ENCODE measurements around the gene LSAMP. TPM values are rescaled to one million over a fixed set of nuclear protein-coding genes. Genes with fewer than 3 reads are reported as not detected.

Gene LSAMP
- total RNA-seq, 2 experiments from 2014 or later, result not detected

GRCh38 chr3:116139641-116140040, 305.6 kb downstream of the LSAMP start:
- no peaks in the 10 kb centered on the region for H3K36me3 Mint-ChIP-seq (ENCODE audit: low read depth)
- H3K9me3 Mint-ChIP-seq, result no peaks in the 10 kb centered on the region
- intact Hi-C loops (cut with micrococcal nuclease), result no loop called here
- CTCF ChIA-PET, result no interaction called here
- ATAC-seq, result no peak
- POLR2A ChIA-PET, result no interaction called here
- H3K4me3 Mint-ChIP-seq, result no peak overlapping the region
- H3K27me3 Mint-ChIP-seq, result no peaks in the 10 kb centered on the region
- TF ChIP-seq CTCF (IDR thresholded peaks at IDR 0.05), result no peak
- no peak overlapping the region for H3K27ac Mint-ChIP-seq
- DNase-seq, result no peak
- H3K4me1 Mint-ChIP-seq (ENCODE audit: low read depth), result no peaks in the 10 kb centered on the region

- Mint-ChIP-seq H3K4me1 (ENCODE audit: low read depth) (no peaks in the 10 kb centered on the region), H3K4me3 (no peak overlapping the region), H3K27me3 (no peaks in the 10 kb centered on the region), H3K9me3 (no peaks in the 10 kb centered on the region), H3K36me3 (ENCODE audit: low read depth) (no peaks in the 10 kb centered on the region), H3K27ac (no peak overlapping the region)
- ATAC-seq (no peak), DNase-seq (no peak)
- no peak for TF ChIP-seq CTCF (IDR thresholded peaks at IDR 0.05)
- intact Hi-C loops (cut with micrococcal nuclease), result no loop called here
- ChIA-PET CTCF (no interaction called here), POLR2A (interaction anchor here (0.7 kb wide), 1 partner anchor 24 kb away, joined by 3 read pairs; no protein-coding TSS in a partner anchor)
Measured at GRCh38 chr3:116135457-116136085, 309.7 kb downstream of the LSAMP start.

DNA sequence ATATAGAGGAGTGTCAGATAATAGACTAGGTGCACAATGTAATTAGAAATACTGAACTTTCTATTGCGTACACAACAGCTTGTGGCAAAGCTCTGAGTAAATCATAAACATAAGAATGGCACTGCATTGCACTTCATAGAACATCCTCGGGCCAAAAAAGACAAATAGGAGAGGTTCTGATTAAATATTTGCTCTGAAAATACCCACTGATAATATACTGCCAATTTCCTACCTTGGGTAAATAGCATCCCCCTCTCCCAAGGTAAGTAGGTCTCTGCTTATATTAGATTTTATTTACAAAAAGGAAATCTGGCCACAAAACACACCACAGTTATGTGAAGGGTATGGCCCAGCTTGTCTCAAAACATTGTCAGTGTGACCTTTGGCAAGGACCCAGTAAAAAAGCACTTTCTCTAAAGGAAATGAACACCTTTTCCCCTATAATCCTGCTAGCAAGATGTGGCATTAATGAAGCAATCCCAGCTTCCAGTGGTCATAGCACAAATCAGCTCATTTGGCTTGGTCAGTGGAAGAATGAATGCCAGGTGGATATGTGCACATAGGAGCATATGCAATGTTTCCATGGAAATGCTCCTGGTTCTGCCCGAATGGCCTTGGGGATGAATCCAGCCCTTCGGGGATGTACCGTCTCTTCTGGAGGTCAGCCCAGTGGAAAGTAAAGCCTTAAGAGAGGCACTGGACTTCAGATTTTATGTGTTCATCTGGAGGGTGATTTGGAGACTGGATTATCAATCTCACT, 315.9 kb downstream of the LSAMP start:
- Mint-ChIP-seq H3K9me3 (no peaks in the 10 kb centered on the region), H3K4me3 (no peak overlapping the region), H3K27me3 (no peaks in the 10 kb centered on the region), H3K36me3 (ENCODE audit: low read depth) (no peaks in the 10 kb centered on the region), H3K27ac (no peak overlapping the region), H3K4me1 (ENCODE audit: low read depth) (no peaks in the 10 kb centered on the region)
- POLR2A ChIA-PET, result no interaction called here
- intact Hi-C loops (cut with micrococcal nuclease), result no loop called here
- no peak for TF ChIP-seq CTCF (IDR thresholded peaks at IDR 0.05)
- ATAC-seq (no peak), DNase-seq (no peak)
- CTCF ChIA-PET, result interaction anchor here (1.4 kb wide), 1 partner anchor 17 kb away, joined by 3 read pairs; no protein-coding TSS in a partner anchor

DNA sequence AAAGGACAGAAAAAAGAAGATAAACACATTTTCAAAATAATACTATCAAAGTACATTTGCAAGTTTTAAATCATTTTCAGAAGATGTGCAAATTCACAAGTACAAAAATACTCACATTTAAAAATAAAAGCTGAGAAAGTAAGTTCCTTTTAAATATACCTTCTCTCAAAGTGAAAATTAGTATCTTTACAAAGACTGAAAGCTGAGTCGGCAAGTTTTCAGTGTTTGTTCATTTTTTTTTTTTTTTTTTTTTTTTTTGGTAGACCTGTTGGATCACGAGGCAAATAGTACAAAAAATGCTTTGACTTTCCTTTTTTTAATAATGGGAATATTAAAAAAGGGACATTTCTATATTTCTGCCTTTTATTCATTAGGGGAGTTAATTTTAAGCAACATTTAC, 317.8 kb downstream of the LSAMP start:
- no peaks in the 10 kb centered on the region for H3K36me3 Mint-ChIP-seq (ENCODE audit: low read depth)
- intact Hi-C loops (cut with micrococcal nuclease), result no loop called here
- no peak for DNase-seq
- POLR2A ChIA-PET, result no interaction called here
- no peaks in the 10 kb centered on the region for H3K9me3 Mint-ChIP-seq
- no peak for ATAC-seq
- H3K4me3 Mint-ChIP-seq, result no peak overlapping the region
- H3K27ac Mint-ChIP-seq, result no peak overlapping the region
- H3K4me1 Mint-ChIP-seq (ENCODE audit: low read depth), result no peaks in the 10 kb centered on the region
- no peaks in the 10 kb centered on the region for H3K27me3 Mint-ChIP-seq
- CTCF ChIA-PET, result no interaction called here
- no peak for TF ChIP-seq CTCF (IDR thresholded peaks at IDR 0.05)

DNA sequence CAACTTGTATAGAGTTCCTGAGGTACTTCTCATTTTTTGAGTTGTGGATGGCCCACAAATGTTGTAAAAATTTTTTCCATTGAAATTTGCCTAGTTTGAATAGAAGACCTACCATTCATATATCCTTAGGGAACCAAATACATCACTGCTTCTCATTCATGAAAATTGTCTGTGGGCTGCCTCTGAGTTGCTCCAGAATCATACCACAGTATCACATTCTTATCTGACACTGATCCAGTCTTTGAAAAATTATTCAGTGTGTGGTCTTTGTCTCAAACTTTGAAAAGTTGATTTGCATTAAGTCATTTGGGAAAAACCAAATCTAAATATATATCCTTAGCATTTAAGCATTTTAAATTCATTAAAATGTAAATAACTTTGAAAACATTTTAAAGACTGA, 321.1 kb downstream of the LSAMP start:
- Mint-ChIP-seq H3K4me3 (no peak overlapping the region), H3K27me3 (no peaks in the 10 kb centered on the region), H3K4me1 (ENCODE audit: low read depth) (no peaks in the 10 kb centered on the region), H3K27ac (no peak overlapping the region), H3K9me3 (no peaks in the 10 kb centered on the region), H3K36me3 (ENCODE audit: low read depth) (no peaks in the 10 kb centered on the region)
- ATAC-seq (no peak), DNase-seq (no peak)
- intact Hi-C loops (cut with micrococcal nuclease), result no loop called here
- CTCF ChIA-PET, result no interaction called here
- TF ChIP-seq CTCF (IDR thresholded peaks at IDR 0.05), result no peak
- POLR2A ChIA-PET, result no interaction called here

All from activated CD8-positive, alpha-beta T cell treated with anti-CD3 and anti-CD28 coated beads for 36 hours (primary cell).